GM19467 (cell line): ENCODE measurements around the gene KRT3.

ENCODE experiments used
- ATAC-seq: cut with Tn5 transposase; IDR thresholded peaks from one replicate; pipeline ENCODE4 v1.9.1; 2021; ENCODE audit warnings: mild to moderate bottlenecking, moderate library complexity; ENCODE audit not compliant: unreplicated experiment

Gene KRT3

GRCh38 chr12:52741375-52742195, 54.3 kb downstream of the KRT3 start:
- ATAC-seq = no peak

GRCh38 chr12:52740584-52740983, 55.3 kb downstream of the KRT3 start:
- ATAC-seq = no peak

- no peak for ATAC-seq
Observed at GRCh38 chr12:52739963-52740362, 56.0 kb downstream of the KRT3 start.
